Prostate gland (tissue), 2 donors: ENCODE measurements around the gene ANXA6. TPM values are rescaled to one million over a fixed set of nuclear protein-coding genes. Genes with fewer than 3 reads are reported as not detected.

Experiments
- DNase-seq: peaks from one replicate; pipeline ENCODE4 v3.0.0-alpha.2; 2019; ENCODE audit warnings: low spot score
- H3K27ac ChIP-seq, 2 donors: fragments of 200-600 bp; sonication (generic); 2 replicates each; pipeline ENCODE4 v1.5.1; 2017 to 2019
- H3K27me3 ChIP-seq: fragments of 200-600 bp; sonication (generic); replicated peaks from 2 replicates; pipeline ENCODE4 v1.5.1; 2019; ENCODE audit not compliant: insufficient read depth
- H3K36me3 ChIP-seq, 2 donors: fragments of 200-600 bp; sonication (generic); 1 replicate in 1 of 2; 2 replicates in 1 of 2; pipeline versions ENCODE4 v1.5.1 to v1.8.1; 2017 to 2019
- H3K4me1 ChIP-seq: fragments of 200-600 bp; sonication (generic); replicated peaks from 2 replicates; pipeline ENCODE4 v1.5.1; 2019
- H3K4me3 ChIP-seq, 2 donors: fragments of 200-600 bp; sonication (generic); 2 replicates each; pipeline ENCODE4 v1.5.1; 2017 to 2019
- H3K9me3 ChIP-seq: fragments of 200-600 bp; sonication (generic); 2 replicates; pipeline ENCODE4 v1.5.1; 2017
- POLR2A ChIP-seq: fragments of 450-650 bp; IDR thresholded peaks from one replicate; pipeline ENCODE4 v1.6.1; 2016; ENCODE audit warnings: antibody characterized with exemption, mild to moderate bottlenecking
- POLR2AphosphoS5 ChIP-seq: sonication (generic); formaldehyde crosslinking; IDR thresholded peaks from one replicate; pipeline ENCODE4 v1.6.1; 2017; ENCODE audit warnings: antibody characterized with exemption
- WGBS: methylation state at CpG from one replicate; pipeline ENCODE4 v1.1.5; 2018; 5-methylcytosine and 5-hydroxymethylcytosine counted together
- intact Hi-C: fragments of 100-400 bp; cut with DNase I; formaldehyde crosslinking; loops from one replicate; pipeline ENCODE4 v1.14.2; 2022
- total RNA-seq, 2 donors: library from RNA; depleted of rRNA; stranded (reverse); fragments of >200 nt; gene quantifications; one replicate each; pipeline ENCODE4 v1.1.0, GENCODE V29; 2016
- TF ChIP-seq, protein P1 (sequence below), 4 experiments: fragments of 200-600 bp in 2 of 4; fragments of 450-650 bp in 2 of 4; sonication (generic) in 2 of 4; IDR thresholded peaks; 1 replicate in 3 of 4; 2 replicates in 1 of 4; pipeline ENCODE4 v1.5.1; 2016 to 2019; ENCODE audit warnings: antibody characterized with exemption in 4 of 4, mild to moderate bottlenecking in 2 of 4, moderate library complexity in 2 of 4

Gene ANXA6
- total RNA-seq, 2 donors from 2014 or later = 85.7 to 184 TPM

DNA sequence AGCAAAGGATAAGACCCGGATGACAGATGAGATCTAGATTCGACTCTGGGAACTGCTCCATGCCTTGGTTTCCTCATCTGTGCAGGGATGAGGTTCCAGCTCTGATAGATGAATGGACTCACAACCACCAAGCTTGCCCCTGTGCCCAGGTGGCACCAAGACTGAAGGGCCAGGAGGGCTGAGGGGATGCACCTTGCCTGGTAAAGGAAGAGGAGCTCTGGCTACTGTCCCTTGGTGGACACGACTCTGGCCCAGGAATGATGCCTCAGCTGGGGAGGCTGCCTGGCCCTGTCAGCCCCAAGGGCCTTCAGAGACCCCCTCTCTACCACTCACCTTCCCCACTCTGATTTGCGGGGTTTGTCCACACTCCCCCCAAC, 24.9 kb upstream of the ANXA6 start:
- H3K27me3 ChIP-seq = no peaks in the 10 kb centered on the region
- H3K4me3 ChIP-seq = no peak overlapping the region
- H3K9me3 ChIP-seq = no peaks in the 10 kb centered on the region
- no peak for DNase-seq
- H3K36me3 ChIP-seq = no peaks in the 10 kb centered on the region
- intact Hi-C loops = loop anchor here (10.0 kb wide), 1 partner anchor 112 kb away; no protein-coding TSS in a partner anchor
- H3K4me1 ChIP-seq = no peaks in the 10 kb centered on the region
- TF ChIP-seq POLR2AphosphoS5 = no peak
- TF ChIP-seq, protein P1, sequence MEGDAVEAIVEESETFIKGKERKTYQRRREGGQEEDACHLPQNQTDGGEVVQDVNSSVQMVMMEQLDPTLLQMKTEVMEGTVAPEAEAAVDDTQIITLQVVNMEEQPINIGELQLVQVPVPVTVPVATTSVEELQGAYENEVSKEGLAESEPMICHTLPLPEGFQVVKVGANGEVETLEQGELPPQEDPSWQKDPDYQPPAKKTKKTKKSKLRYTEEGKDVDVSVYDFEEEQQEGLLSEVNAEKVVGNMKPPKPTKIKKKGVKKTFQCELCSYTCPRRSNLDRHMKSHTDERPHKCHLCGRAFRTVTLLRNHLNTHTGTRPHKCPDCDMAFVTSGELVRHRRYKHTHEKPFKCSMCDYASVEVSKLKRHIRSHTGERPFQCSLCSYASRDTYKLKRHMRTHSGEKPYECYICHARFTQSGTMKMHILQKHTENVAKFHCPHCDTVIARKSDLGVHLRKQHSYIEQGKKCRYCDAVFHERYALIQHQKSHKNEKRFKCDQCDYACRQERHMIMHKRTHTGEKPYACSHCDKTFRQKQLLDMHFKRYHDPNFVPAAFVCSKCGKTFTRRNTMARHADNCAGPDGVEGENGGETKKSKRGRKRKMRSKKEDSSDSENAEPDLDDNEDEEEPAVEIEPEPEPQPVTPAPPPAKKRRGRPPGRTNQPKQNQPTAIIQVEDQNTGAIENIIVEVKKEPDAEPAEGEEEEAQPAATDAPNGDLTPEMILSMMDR (IDR thresholded peaks at IDR 0.05) = no peak
- no peak for TF ChIP-seq POLR2A
- WGBS = 93% methylated on average over 4 of the region's 4 CpGs
- H3K27ac ChIP-seq = no peak overlapping the region

DNA sequence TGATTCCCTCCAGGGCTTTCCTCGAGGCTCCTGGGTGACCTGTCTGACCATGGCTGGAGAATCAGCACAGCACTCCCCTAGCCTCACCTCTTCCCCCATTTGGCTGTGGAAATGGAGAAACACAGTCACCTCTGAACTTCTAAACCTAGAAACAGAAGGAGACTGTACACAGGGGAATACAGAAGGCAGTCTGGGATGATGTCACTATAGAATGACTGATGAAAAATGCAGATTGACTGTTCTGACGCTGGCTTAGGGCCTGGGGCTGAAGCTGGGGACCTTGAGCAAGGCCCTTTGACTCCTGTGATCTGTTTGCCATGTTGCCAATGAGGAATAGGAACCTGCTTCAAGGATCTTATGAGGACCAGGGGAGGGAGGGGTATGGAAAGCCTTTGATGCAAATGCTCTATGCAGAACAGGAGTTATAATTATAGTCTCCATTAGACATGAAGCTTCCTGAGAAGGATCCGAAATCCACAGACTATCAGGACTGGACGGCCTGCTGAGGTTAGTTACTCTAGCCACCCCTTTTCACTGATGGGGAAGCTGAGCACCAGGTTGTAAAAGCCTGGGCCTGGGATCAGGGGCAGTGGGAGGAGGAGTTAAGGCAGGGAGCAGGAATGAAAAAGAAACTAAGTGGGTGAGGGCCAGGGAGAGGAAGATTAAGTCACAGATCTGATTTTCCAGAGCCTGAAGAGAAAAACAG, 24.4 kb upstream of the ANXA6 start:
- H3K4me1 ChIP-seq = no peaks in the 10 kb centered on the region
- H3K9me3 ChIP-seq = no peaks in the 10 kb centered on the region
- H3K27ac ChIP-seq = no peak overlapping the region
- intact Hi-C loops = loop anchor here (10.0 kb wide), 1 partner anchor 113 kb away; no protein-coding TSS in a partner anchor
- no peak for TF ChIP-seq POLR2AphosphoS5
- TF ChIP-seq, protein P1 (IDR thresholded peaks at IDR 0.05) = no peak
- no peak for TF ChIP-seq POLR2A
- H3K27me3 ChIP-seq = no peaks in the 10 kb centered on the region
- no peak overlapping the region for H3K4me3 ChIP-seq
- no peaks in the 10 kb centered on the region for H3K36me3 ChIP-seq
- WGBS = 80% methylated on average over 4 of the region's 4 CpGs
- DNase-seq = no peak

DNA sequence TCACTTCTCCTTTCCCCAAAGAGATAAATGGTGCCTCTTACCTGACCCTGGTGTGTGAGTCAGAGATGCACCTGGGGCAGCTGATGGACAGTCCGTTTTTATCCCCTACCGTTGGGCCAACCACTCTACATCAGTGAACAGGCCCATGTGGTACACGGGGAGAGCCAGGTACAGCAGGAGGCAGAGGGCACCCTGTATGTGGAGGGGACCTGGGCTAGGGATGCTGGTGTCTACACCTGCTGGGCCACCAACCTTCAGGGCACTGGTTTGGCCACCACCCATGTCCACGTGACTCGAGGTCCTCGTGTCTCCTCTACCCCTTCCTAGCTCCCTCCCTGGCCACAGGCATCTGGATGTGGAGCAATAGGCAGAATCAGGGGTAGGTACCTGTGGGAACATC, 22.7 kb upstream of the ANXA6 start:
- Histone ChIP-seq H3K4me1 (no peaks in the 10 kb centered on the region), H3K27ac (no peak overlapping the region), H3K27me3 (no peaks in the 10 kb centered on the region), H3K4me3 (no peak overlapping the region), H3K36me3 (no peaks in the 10 kb centered on the region), H3K9me3 (no peaks in the 10 kb centered on the region)
- TF ChIP-seq POLR2AphosphoS5 = no peak
- TF ChIP-seq, protein P1 (IDR thresholded peaks at IDR 0.05) = no peak
- TF ChIP-seq POLR2A = no peak
- DNase-seq = no peak
- intact Hi-C loops = loop anchor here (10.0 kb wide), 1 partner anchor 115 kb away; no protein-coding TSS in a partner anchor
- 93% methylated on average over 6 of the region's 6 CpGs for WGBS

DNA sequence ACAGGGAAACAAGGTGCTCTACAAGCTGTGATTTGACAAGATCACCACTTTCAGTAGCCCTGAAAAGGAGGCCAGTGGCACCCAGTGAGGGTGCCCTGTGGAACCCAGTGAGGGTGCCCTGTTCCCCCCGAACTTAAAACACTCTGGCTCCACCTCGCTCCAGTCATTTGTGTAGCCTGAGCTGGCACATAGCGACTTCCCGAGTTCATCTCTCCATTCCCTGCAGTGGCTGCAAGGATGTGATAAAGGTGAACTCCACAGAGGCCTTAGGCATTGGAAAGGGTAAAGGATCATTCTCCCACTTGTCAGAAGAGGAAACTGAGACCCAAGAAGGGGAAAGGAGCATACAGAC, 21.9 kb upstream of the ANXA6 start:
- intact Hi-C loops = no loop called here
- Histone ChIP-seq H3K27me3 (no peaks in the 10 kb centered on the region), H3K4me1 (no peaks in the 10 kb centered on the region), H3K36me3 (no peaks in the 10 kb centered on the region), H3K9me3 (no peaks in the 10 kb centered on the region), H3K27ac (no peak overlapping the region), H3K4me3 (no peak overlapping the region)
- no peak for DNase-seq
- 92% methylated on average over 4 of the region's 4 CpGs for WGBS
- TF ChIP-seq POLR2A = no peak
- TF ChIP-seq, protein P1 (IDR thresholded peaks at IDR 0.05) = no peak
- TF ChIP-seq POLR2AphosphoS5 = no peak
